Breast epithelium (tissue), 4 donors: ENCODE measurements around the gene PLXNA4. TPM values are rescaled to one million over a fixed set of nuclear protein-coding genes. Genes with fewer than 3 reads are reported as not detected.

ENCODE experiments used
- DNase-seq, 2 donors: peaks; one replicate each; pipeline ENCODE4 v3.0.0-alpha.2; 2019; ENCODE audit warnings: low spot score in 2 of 2
- H3K27ac ChIP-seq, 2 donors: fragments of 200-600 bp; sonication (generic) in 1 of 2; one replicate each; pipeline ENCODE4 v1.5.1; 2016 to 2019; ENCODE audit warnings: mild to moderate bottlenecking in 1 of 2
- H3K27me3 ChIP-seq, 2 donors: fragments of 200-600 bp; sonication (generic) in 1 of 2; one replicate each; pipeline versions ENCODE4 v1.5.1 to v1.6.0; 2017 to 2019; ENCODE audit warnings: control low read depth in 1 of 2, mild to moderate bottlenecking in 1 of 2
- H3K36me3 ChIP-seq: fragments of 200-600 bp; one replicate; pipeline ENCODE4 v1.5.1; 2019
- H3K4me1 ChIP-seq, 2 donors: fragments of 200-600 bp; sonication (generic); one replicate each; pipeline ENCODE4 v1.5.1; 2016 to 2019; ENCODE audit warnings: control low read depth in 1 of 2
- H3K4me3 ChIP-seq, 3 donors: fragments of 200-600 bp; sonication (generic); 1 replicate in 2 of 3; 2 replicates in 1 of 3; pipeline ENCODE4 v1.5.1; 2016 to 2019; ENCODE audit warnings: mild to moderate bottlenecking in 3 of 3, moderate library complexity in 2 of 3
- H3K9me3 ChIP-seq, 2 donors: fragments of 200-600 bp; sonication (generic) in 1 of 2; one replicate each; pipeline ENCODE4 v1.5.1; 2016 to 2019; ENCODE audit warnings: control low read depth in 1 of 2
- CTCF ChIP-seq, 3 donors: fragments of 450-650 bp; IDR thresholded peaks; one replicate each; pipeline ENCODE4 v1.5.1; 2016 to 2017; ENCODE audit warnings: antibody characterized with exemption in 3 of 3, mild to moderate bottlenecking in 3 of 3, moderate library complexity in 3 of 3
- POLR2A ChIP-seq: fragments of 450-650 bp; IDR thresholded peaks from one replicate; pipeline ENCODE4 v1.6.1; 2016; ENCODE audit warnings: antibody characterized with exemption, mild to moderate bottlenecking, moderate library complexity
- POLR2AphosphoS5 ChIP-seq, 3 donors: sonication (generic); formaldehyde crosslinking; IDR thresholded peaks; one replicate each; pipeline ENCODE4 v1.6.1; 2017; ENCODE audit warnings: antibody characterized with exemption in 3 of 3
- intact Hi-C: fragments of 100-400 bp; cut with DNase I; formaldehyde crosslinking; loops from one replicate; pipeline ENCODE4 v1.15.1; 2023; ENCODE audit warnings: low total_unique reads
- total RNA-seq, 3 donors: library from RNA; depleted of rRNA; stranded (reverse); fragments of >200 nt; gene quantifications; one replicate each; pipeline ENCODE4 v1.1.0, GENCODE V29; 2016

Gene PLXNA4
- total RNA-seq, 3 donors from 2014 or later: 7.2 to 32.5 (median 26.2) TPM

GRCh38 chr7:132234711-132235110, 341.6 kb downstream of the PLXNA4 start:
- Histone ChIP-seq H3K36me3 (no peaks in the 10 kb centered on the region), H3K27ac (no peak overlapping the region), H3K4me1 (no peaks in the 10 kb centered on the region), H3K9me3 (no peaks in the 10 kb centered on the region), H3K27me3 (no peaks in the 10 kb centered on the region), H3K4me3 (no peak overlapping the region)
- TF ChIP-seq CTCF (IDR thresholded peaks at IDR 0.05) (no peak), POLR2AphosphoS5 (IDR thresholded peaks at IDR 0.05) (no peak), POLR2A (no peak)
- DNase-seq: no peak
- intact Hi-C loops: loop anchor here (5.0 kb wide), 1 partner anchor 1068 kb away; no protein-coding TSS in a partner anchor

- no peaks in the 10 kb centered on the region for H3K36me3 ChIP-seq
- DNase-seq: no peak
- no peaks in the 10 kb centered on the region for H3K9me3 ChIP-seq
- intact Hi-C loops: loop anchor here (5.0 kb wide), 1 partner anchor 1070 kb away; no protein-coding TSS in a partner anchor
- no peaks in the 10 kb centered on the region for H3K4me1 ChIP-seq
- no peaks in the 10 kb centered on the region for H3K27me3 ChIP-seq
- no peak for TF ChIP-seq POLR2AphosphoS5 (IDR thresholded peaks at IDR 0.05)
- no peak for TF ChIP-seq CTCF (IDR thresholded peaks at IDR 0.05)
- no peak for TF ChIP-seq POLR2A
- no peak overlapping the region for H3K27ac ChIP-seq
- H3K4me3 ChIP-seq: no peak overlapping the region
Observed at GRCh38 chr7:132232406-132232805, 343.9 kb downstream of the PLXNA4 start.

- Histone ChIP-seq H3K4me1 (no peaks in the 10 kb centered on the region), H3K27me3 (no peaks in the 10 kb centered on the region), H3K27ac (no peak overlapping the region), H3K9me3 (no peaks in the 10 kb centered on the region), H3K36me3 (no peaks in the 10 kb centered on the region), H3K4me3 (no peak overlapping the region)
- TF ChIP-seq POLR2A (no peak), CTCF (IDR thresholded peaks at IDR 0.05) (no peak), POLR2AphosphoS5 (IDR thresholded peaks at IDR 0.05) (no peak)
- intact Hi-C loops: loop anchor here (5.0 kb wide), 1 partner anchor 1072 kb away; no protein-coding TSS in a partner anchor
- DNase-seq: no peak
Observed at GRCh38 chr7:132230462-132230861, 345.8 kb downstream of the PLXNA4 start.

- intact Hi-C loops: no loop called here
- H3K9me3 ChIP-seq: no peaks in the 10 kb centered on the region
- no peak overlapping the region for H3K27ac ChIP-seq
- H3K36me3 ChIP-seq: no peaks in the 10 kb centered on the region
- no peaks in the 10 kb centered on the region for H3K4me1 ChIP-seq
- DNase-seq: no peak
- no peak for TF ChIP-seq POLR2AphosphoS5 (IDR thresholded peaks at IDR 0.05)
- no peak for TF ChIP-seq CTCF (IDR thresholded peaks at IDR 0.05)
- no peak for TF ChIP-seq POLR2A
- no peaks in the 10 kb centered on the region for H3K27me3 ChIP-seq
- no peak overlapping the region for H3K4me3 ChIP-seq
Observed at GRCh38 chr7:132228240-132228639, 348.0 kb downstream of the PLXNA4 start.

- H3K36me3 ChIP-seq: no peaks in the 10 kb centered on the region
- H3K27ac ChIP-seq: no peak overlapping the region
- H3K9me3 ChIP-seq: no peaks in the 10 kb centered on the region
- no peaks in the 10 kb centered on the region for H3K27me3 ChIP-seq
- H3K4me1 ChIP-seq: no peaks in the 10 kb centered on the region
- intact Hi-C loops: no loop called here
- no peak for TF ChIP-seq CTCF (IDR thresholded peaks at IDR 0.05)
- no peak for TF ChIP-seq POLR2AphosphoS5 (IDR thresholded peaks at IDR 0.05)
- no peak for TF ChIP-seq POLR2A
- H3K4me3 ChIP-seq: no peak overlapping the region
- no peak for DNase-seq
Observed at GRCh38 chr7:132226957-132227290, 349.3 kb downstream of the PLXNA4 start.
